H9 (cell line): Measurements from ENCODE around the gene ST6GALNAC3. TPM values are rescaled to one million over a fixed set of nuclear protein-coding genes. Genes with fewer than 3 reads are reported as not detected.
A peak's percentile ranks its signal among the peaks of the same experiment; 100 is the strongest.

Source experiments
- DNase-seq: peaks from one replicate; pipeline ENCODE4 v3.0.0-alpha.2; 2017
- H2AFZ ChIP-seq: one replicate; pipeline ENCODE4 v1.6.1; 2013; ENCODE audit warnings: mild to moderate bottlenecking, low read length, control low read depth, moderate library complexity
- H2AK5ac ChIP-seq: 2 replicates; pipeline ENCODE4 v1.6.1; 2013; ENCODE audit warnings: low read length, control low read depth, mixed read lengths; ENCODE audit not compliant: insufficient read length
- H2BK120ac ChIP-seq: one replicate; pipeline ENCODE4 v1.6.1; 2013; ENCODE audit warnings: low read depth, mild to moderate bottlenecking, low read length, control low read depth, inconsistent platforms; ENCODE audit not compliant: poor library complexity, severe bottlenecking
- H2BK12ac ChIP-seq: 2 replicates; pipeline ENCODE4 v1.6.1; 2013; ENCODE audit warnings: low read length, control low read depth, mixed read lengths, low read depth; ENCODE audit not compliant: insufficient read length
- H2BK15ac ChIP-seq: 2 replicates; pipeline ENCODE4 v1.6.1; 2013; ENCODE audit warnings: low read depth, low read length, control low read depth
- H2BK20ac ChIP-seq: one replicate; pipeline ENCODE4 v1.6.1; 2013; ENCODE audit warnings: low read depth, mild to moderate bottlenecking, low read length, control low read depth, inconsistent platforms; ENCODE audit not compliant: poor library complexity, severe bottlenecking
- H2BK5ac ChIP-seq: 2 replicates; pipeline ENCODE4 v1.6.1; 2013; ENCODE audit warnings: low read length, control low read depth, mixed read lengths; ENCODE audit not compliant: insufficient read length
- H3K14ac ChIP-seq: 2 replicates; pipeline ENCODE4 v1.6.1; 2013; ENCODE audit warnings: low read length, control low read depth; ENCODE audit not compliant: insufficient read depth
- H3K18ac ChIP-seq: 2 replicates; pipeline ENCODE4 v1.6.1; 2013; ENCODE audit warnings: low read depth, mild to moderate bottlenecking, mixed read lengths, low read length, control low read depth; ENCODE audit not compliant: insufficient read length
- H3K23ac ChIP-seq: 2 replicates; pipeline ENCODE4 v1.6.1; 2013; ENCODE audit warnings: low read length, control low read depth, mixed read lengths, low read depth; ENCODE audit not compliant: insufficient read length
- H3K23me2 ChIP-seq: 2 replicates; pipeline ENCODE4 v1.6.1; 2013; ENCODE audit warnings: low read depth, mild to moderate bottlenecking, mixed read lengths, low read length, control low read depth; ENCODE audit not compliant: insufficient read length, poor library complexity, severe bottlenecking
- H3K27ac ChIP-seq: 2 replicates; pipeline ENCODE4 v1.5.1; 2013; ENCODE audit warnings: low read length, control low read depth, mixed read lengths, low read depth; ENCODE audit not compliant: insufficient read length
- H3K27me3 ChIP-seq: 2 replicates; pipeline ENCODE4 v1.6.1; 2013; ENCODE audit warnings: low read length, control low read depth, inconsistent platforms; ENCODE audit not compliant: insufficient read depth
- H3K4ac ChIP-seq: 2 replicates; pipeline ENCODE4 v1.6.1; 2013; ENCODE audit warnings: low read depth, mild to moderate bottlenecking, control low read depth, inconsistent platforms, low read length, moderate library complexity
- H3K4me1 ChIP-seq: 2 replicates; pipeline ENCODE4 v1.6.1; 2013; ENCODE audit warnings: low read length, control low read depth, inconsistent platforms; ENCODE audit not compliant: insufficient read depth
- H3K4me2 ChIP-seq: 2 replicates; pipeline ENCODE4 v1.6.1; 2013; ENCODE audit warnings: low read length, control low read depth, mixed read lengths; ENCODE audit not compliant: insufficient read length, insufficient read depth
- H3K56ac ChIP-seq: 2 replicates; pipeline ENCODE4 v1.6.1; 2013; ENCODE audit warnings: low read depth, mild to moderate bottlenecking, mixed read lengths, low read length, control low read depth; ENCODE audit not compliant: insufficient read length
- H3K79me1 ChIP-seq: 2 replicates; pipeline ENCODE4 v1.6.1; 2013; ENCODE audit warnings: low read depth, mild to moderate bottlenecking, moderate library complexity, low read length, control low read depth, inconsistent platforms; ENCODE audit not compliant: insufficient read depth, poor library complexity, severe bottlenecking
- H3K79me2 ChIP-seq: 2 replicates; pipeline ENCODE4 v1.6.1; 2013; ENCODE audit warnings: low read length, control low read depth, inconsistent platforms; ENCODE audit not compliant: insufficient read depth
- H3K9ac ChIP-seq: 2 replicates; pipeline ENCODE4 v1.6.1; 2013; ENCODE audit warnings: low read length, control low read depth, mixed read lengths; ENCODE audit not compliant: insufficient read length; ENCODE audit errors: extremely low read depth
- H3K9me3 ChIP-seq: one replicate; pipeline ENCODE4 v1.6.1; 2013; ENCODE audit warnings: low read depth, low read length, inconsistent platforms; ENCODE audit not compliant: control insufficient read depth
- H3T11ph ChIP-seq: one replicate; pipeline ENCODE4 v1.6.1; 2013; ENCODE audit warnings: mild to moderate bottlenecking, low read length, control low read depth, inconsistent platforms
- H4K20me1 ChIP-seq: one replicate; pipeline ENCODE4 v1.6.1; 2013; ENCODE audit not compliant: control insufficient read depth, insufficient read length, insufficient read depth
- H4K5ac ChIP-seq: 2 replicates; pipeline ENCODE4 v1.6.1; 2013; ENCODE audit warnings: low read depth, mild to moderate bottlenecking, mixed read lengths, low read length, control low read depth; ENCODE audit not compliant: insufficient read length
- H4K8ac ChIP-seq: replicated peaks from 2 replicates; pipeline ENCODE4 v1.6.1; 2013; ENCODE audit warnings: low read length, control low read depth, mixed read lengths, low read depth; ENCODE audit not compliant: insufficient read length
- H4K91ac ChIP-seq: 2 replicates; pipeline ENCODE4 v1.6.1; 2013; ENCODE audit warnings: low read depth, mild to moderate bottlenecking, moderate library complexity, mixed read lengths, low read length, control low read depth; ENCODE audit not compliant: insufficient read length
- H3K27ac Mint-ChIP-seq, 3 experiments: 2 replicates in 2 of 3; 3 replicates in 1 of 3; pipeline ENCODE4 v1.8.0; 2020 to 2021; ENCODE audit warnings: mixed read lengths in 3 of 3, mild to moderate bottlenecking in 1 of 3, moderate library complexity in 1 of 3
- H3K27me3 Mint-ChIP-seq: 2 replicates; pipeline ENCODE4 v1.8.0; 2021; ENCODE audit warnings: low read depth, mild to moderate bottlenecking, moderate library complexity, mixed read lengths
- H3K36me3 Mint-ChIP-seq, 3 experiments: 2 replicates in 2 of 3; 3 replicates in 1 of 3; pipeline ENCODE4 v1.8.0; 2020 to 2021; ENCODE audit warnings: low read depth in 3 of 3, mixed read lengths in 3 of 3; ENCODE audit not compliant: insufficient read depth in 1 of 3
- H3K4me1 Mint-ChIP-seq, 2 experiments: 2 replicates each; pipeline ENCODE4 v1.8.0; 2020; ENCODE audit warnings: mixed read lengths in 2 of 2
- H3K4me3 Mint-ChIP-seq, 2 experiments: 2 replicates in 1 of 2; 3 replicates in 1 of 2; pipeline ENCODE4 v1.8.0; 2020 to 2021; ENCODE audit warnings: mild to moderate bottlenecking in 2 of 2, mixed read lengths in 2 of 2, moderate library complexity in 1 of 2
- H3K9me3 Mint-ChIP-seq, 2 experiments: 2 replicates in 1 of 2; 3 replicates in 1 of 2; pipeline ENCODE4 v1.8.0; 2020; ENCODE audit warnings: mild to moderate bottlenecking in 2 of 2, mixed read lengths in 2 of 2, moderate library complexity in 1 of 2
- WGBS: extraction: QIAGEN DNeasy Blood & Tissue Kit; methylation state at CpG from one replicate; pipeline ENCODE4 v1.1.7; 2013; ENCODE audit warnings: missing lambda C conversion rate, low lambda C conversion rate, mixed read lengths; ENCODE audit not compliant: insufficient read length; ENCODE audit errors: extremely low coverage; 5-methylcytosine and 5-hydroxymethylcytosine counted together
- total RNA-seq: library from RNA; stranded (reverse); gene quantifications from 2 replicates; pipeline ENCODE4 v1.2.1, GENCODE V29; 2021
- TF ChIP-seq, protein P1 (sequence below): fragments of 200-600 bp; sonication (generic); conservative IDR thresholded peaks from 3 replicates; pipeline ENCODE4 v1.8.0; 2021; ENCODE audit warnings: antibody characterized with exemption, mild to moderate bottlenecking

ST6GALNAC3 gene
- total RNA-seq, 1 experiment from 2014 or later = 11.2 TPM

DNA sequence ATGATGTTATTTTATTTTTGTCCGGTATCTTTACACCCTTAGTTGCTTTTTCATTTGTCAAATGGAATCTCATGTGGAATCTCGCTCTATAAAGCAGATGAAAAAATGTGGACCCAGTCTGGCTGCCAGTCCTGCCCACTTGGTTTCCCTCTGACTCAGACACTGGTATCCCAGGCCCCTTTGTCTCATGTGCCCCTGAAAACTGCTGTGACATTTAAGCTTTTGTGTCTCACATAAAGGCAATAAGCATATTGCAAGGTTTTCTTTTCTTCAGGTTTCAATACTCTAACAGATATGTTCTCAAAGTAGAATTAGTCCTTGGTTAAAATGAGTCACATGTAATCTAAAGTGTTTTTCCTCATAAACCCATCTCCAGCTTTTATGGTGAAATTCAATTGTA lies 183.3 kb downstream of the ST6GALNAC3 start:
- TF ChIP-seq, protein P1, sequence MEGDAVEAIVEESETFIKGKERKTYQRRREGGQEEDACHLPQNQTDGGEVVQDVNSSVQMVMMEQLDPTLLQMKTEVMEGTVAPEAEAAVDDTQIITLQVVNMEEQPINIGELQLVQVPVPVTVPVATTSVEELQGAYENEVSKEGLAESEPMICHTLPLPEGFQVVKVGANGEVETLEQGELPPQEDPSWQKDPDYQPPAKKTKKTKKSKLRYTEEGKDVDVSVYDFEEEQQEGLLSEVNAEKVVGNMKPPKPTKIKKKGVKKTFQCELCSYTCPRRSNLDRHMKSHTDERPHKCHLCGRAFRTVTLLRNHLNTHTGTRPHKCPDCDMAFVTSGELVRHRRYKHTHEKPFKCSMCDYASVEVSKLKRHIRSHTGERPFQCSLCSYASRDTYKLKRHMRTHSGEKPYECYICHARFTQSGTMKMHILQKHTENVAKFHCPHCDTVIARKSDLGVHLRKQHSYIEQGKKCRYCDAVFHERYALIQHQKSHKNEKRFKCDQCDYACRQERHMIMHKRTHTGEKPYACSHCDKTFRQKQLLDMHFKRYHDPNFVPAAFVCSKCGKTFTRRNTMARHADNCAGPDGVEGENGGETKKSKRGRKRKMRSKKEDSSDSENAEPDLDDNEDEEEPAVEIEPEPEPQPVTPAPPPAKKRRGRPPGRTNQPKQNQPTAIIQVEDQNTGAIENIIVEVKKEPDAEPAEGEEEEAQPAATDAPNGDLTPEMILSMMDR = no peak
- Histone ChIP-seq H3K23me2 (no peaks in the 10 kb centered on the region), H3K27ac (no peak overlapping the region), H3K14ac (no peak overlapping the region), H3K27me3 (no peaks in the 10 kb centered on the region), H4K91ac (no peak overlapping the region), H2BK12ac (no peak overlapping the region), H4K20me1 (no peaks in the 10 kb centered on the region), H3K4ac (no peak overlapping the region), H3T11ph (no peak overlapping the region), H3K9me3 (no peaks in the 10 kb centered on the region), H4K5ac (no peak overlapping the region), H3K79me2 (no peaks in the 10 kb centered on the region), H4K8ac (no peak overlapping the region), H3K9ac (no peak overlapping the region), H2AK5ac (no peak overlapping the region), H2BK5ac (no peak overlapping the region), H3K56ac (no peak overlapping the region), H2BK20ac (no peak overlapping the region), H3K79me1 (no peaks in the 10 kb centered on the region), H3K4me2 (no peak overlapping the region), H3K18ac (no peak overlapping the region), H3K4me1 (no peaks in the 10 kb centered on the region), H2BK15ac (no peak overlapping the region), H2AFZ (no peak overlapping the region), H2BK120ac (no peak overlapping the region), H3K23ac (no peak overlapping the region)
- H3K27me3 Mint-ChIP-seq = no peaks in the 10 kb centered on the region
- no peaks in the 10 kb centered on the region for H3K36me3 Mint-ChIP-seq
- no CpG with 5 or more reads among the region's 2 CpGs for WGBS
- peak overlapping the region in 1 of 3 experiments; percentile 13; a peak in 1 of 7 replicates for H3K27ac Mint-ChIP-seq
- H3K9me3 Mint-ChIP-seq = no peaks in the 10 kb centered on the region
- H3K4me1 Mint-ChIP-seq = peaks cover 24 to 30% of the 10 kb centered on the region in 2 experiments
- no peak for DNase-seq
- no peak overlapping the region for H3K4me3 Mint-ChIP-seq
